ENCODE data around the gene IL27RA.
"Not testable (repeated sequence)": the region's sequence is repeated elsewhere in the genome, so short reads cannot be mapped to it uniquely, and the experiment has no call there.

- TF ChIP-seq EZH2 (IDR thresholded peaks at IDR 0.05; ENCODE audit: borderline replicate concordance, insufficient read depth, low read depth, low read length, poor library complexity, severe bottlenecking): not testable (repeated sequence)
- TF ChIP-seq, protein P1, sequence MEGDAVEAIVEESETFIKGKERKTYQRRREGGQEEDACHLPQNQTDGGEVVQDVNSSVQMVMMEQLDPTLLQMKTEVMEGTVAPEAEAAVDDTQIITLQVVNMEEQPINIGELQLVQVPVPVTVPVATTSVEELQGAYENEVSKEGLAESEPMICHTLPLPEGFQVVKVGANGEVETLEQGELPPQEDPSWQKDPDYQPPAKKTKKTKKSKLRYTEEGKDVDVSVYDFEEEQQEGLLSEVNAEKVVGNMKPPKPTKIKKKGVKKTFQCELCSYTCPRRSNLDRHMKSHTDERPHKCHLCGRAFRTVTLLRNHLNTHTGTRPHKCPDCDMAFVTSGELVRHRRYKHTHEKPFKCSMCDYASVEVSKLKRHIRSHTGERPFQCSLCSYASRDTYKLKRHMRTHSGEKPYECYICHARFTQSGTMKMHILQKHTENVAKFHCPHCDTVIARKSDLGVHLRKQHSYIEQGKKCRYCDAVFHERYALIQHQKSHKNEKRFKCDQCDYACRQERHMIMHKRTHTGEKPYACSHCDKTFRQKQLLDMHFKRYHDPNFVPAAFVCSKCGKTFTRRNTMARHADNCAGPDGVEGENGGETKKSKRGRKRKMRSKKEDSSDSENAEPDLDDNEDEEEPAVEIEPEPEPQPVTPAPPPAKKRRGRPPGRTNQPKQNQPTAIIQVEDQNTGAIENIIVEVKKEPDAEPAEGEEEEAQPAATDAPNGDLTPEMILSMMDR (IDR thresholded peaks at IDR 0.05): not testable (repeated sequence)
Measured at GRCh38 chr19:14047866-14048265, 16.3 kb downstream of the IL27RA start.
